ENCODE data around the gene RANBP17. TPM values are rescaled to one million over a fixed set of nuclear protein-coding genes. Genes with fewer than 3 reads are reported as not detected.

RANBP17 gene
- total and polyA plus RNA-seq, 2 of the 4 experiments (the other 2 are of a cell fraction) = 8.2 to 29.0 TPM

DNA sequence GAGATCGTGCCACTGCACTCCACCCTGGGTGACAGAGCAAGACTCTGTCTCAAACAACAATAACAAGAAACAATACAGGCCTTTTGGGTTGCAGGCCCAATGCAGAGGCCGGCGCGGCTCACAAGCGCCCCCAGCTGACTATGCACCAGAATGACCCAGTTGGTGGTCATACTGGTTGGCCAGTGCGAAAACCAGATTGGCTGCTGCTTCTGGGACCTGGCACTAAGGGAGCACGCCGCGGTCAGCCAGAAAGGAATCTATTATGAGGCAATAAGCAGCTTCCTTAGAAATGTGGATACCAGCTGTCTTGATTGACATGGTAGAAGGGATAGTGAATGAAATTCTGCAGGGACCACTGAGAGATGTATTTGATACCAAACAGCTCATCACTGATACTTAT lies 35.0 kb downstream of the RANBP17 start:
- DNase-seq (peak; percentile 18), ATAC-seq (ENCODE audit: low read depth) (no peak)
- BruUV-seq (replicated peaks) = no TSS peak
- no peak overlapping the region for H3K27ac ChIP-seq (ENCODE audit: insufficient read depth, low read length)
- H3K23ac ChIP-seq (ENCODE audit: low read depth, low read length) = no peak overlapping the region
- intact Hi-C loops (cut with micrococcal nuclease) = no loop called here
- peaks cover 0 to 4% of the 10 kb centered on the region in 2 experiments; a peak in 1 of 4 replicates for H3K79me1 ChIP-seq (ENCODE audit: low read depth in 1 of 2, low read length in 2 of 2)
- H2BK15ac ChIP-seq (ENCODE audit: low read depth, low read length) = no peak overlapping the region
- no peaks in the 10 kb centered on the region for H3K9me1 ChIP-seq (ENCODE audit: insufficient read depth, low read length)
- H2AFZ ChIP-seq (replicated peaks; ENCODE audit: low read length, poor library complexity) = no peak overlapping the region
- no peak overlapping the region for H4K91ac ChIP-seq (ENCODE audit: insufficient read depth, low read depth, low read length)
- H3K4me3 ChIP-seq (ENCODE audit: insufficient read depth, low read depth, low read length) = no peak overlapping the region
- H3K14ac ChIP-seq (replicated peaks; ENCODE audit: low read depth, low read length) = no peak overlapping the region
- 0 out of 2 replicates have a peak, but pooled peaks cover 1% of the 10 kb centered on the region for H3K36me3 ChIP-seq (ENCODE audit: control insufficient read depth, insufficient read depth, low read length)
- H3K4me2 ChIP-seq (ENCODE audit: low read depth, low read length) = no peak overlapping the region
- no peak overlapping the region for H3K9ac ChIP-seq (ENCODE audit: low read depth, low read length)
- no peak overlapping the region for H2BK5ac ChIP-seq (ENCODE audit: low read depth, low read length, poor library complexity, severe bottlenecking)
- WGBS, 2 experiments (ENCODE audit: extremely low coverage in 2 of 2, insufficient read length in 1 of 2) = 57% methylated on average over 4 of the region's 9 CpGs; no CpG with 5 or more reads in 1 of the 2 experiments
- no peak overlapping the region for H4K8ac ChIP-seq (ENCODE audit: low read depth in 2 of 2, low read length in 2 of 2)
- no peaks in the 10 kb centered on the region for H4K20me1 ChIP-seq (ENCODE audit: insufficient read depth, low read length)
- ChIA-PET POLR2A (ENCODE audit: unreplicated experiment) (no interaction called here), CTCF (no interaction called here)
- TF ChIP-seq SMC3 (IDR thresholded peaks at IDR 0.05; ENCODE audit: low read depth, low read length) (peak; percentile 43), RAD21 (IDR thresholded peaks at IDR 0.05; ENCODE audit: low read length) (peak; percentile 42), CEBPB (IDR thresholded peaks at IDR 0.05; ENCODE audit: low read depth, low read length) (peak; percentile 31; the same call in 1 of the 2 replicates), FOS (IDR thresholded peaks at IDR 0.05; ENCODE audit: low read depth, low read length) (no peak)
- TF ChIP-seq, protein P1, sequence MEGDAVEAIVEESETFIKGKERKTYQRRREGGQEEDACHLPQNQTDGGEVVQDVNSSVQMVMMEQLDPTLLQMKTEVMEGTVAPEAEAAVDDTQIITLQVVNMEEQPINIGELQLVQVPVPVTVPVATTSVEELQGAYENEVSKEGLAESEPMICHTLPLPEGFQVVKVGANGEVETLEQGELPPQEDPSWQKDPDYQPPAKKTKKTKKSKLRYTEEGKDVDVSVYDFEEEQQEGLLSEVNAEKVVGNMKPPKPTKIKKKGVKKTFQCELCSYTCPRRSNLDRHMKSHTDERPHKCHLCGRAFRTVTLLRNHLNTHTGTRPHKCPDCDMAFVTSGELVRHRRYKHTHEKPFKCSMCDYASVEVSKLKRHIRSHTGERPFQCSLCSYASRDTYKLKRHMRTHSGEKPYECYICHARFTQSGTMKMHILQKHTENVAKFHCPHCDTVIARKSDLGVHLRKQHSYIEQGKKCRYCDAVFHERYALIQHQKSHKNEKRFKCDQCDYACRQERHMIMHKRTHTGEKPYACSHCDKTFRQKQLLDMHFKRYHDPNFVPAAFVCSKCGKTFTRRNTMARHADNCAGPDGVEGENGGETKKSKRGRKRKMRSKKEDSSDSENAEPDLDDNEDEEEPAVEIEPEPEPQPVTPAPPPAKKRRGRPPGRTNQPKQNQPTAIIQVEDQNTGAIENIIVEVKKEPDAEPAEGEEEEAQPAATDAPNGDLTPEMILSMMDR (conservative IDR thresholded peaks at IDR 0.05; ENCODE audit: low read depth, low read length) = peak; percentile 41
- TF ChIP-seq, protein P2, sequence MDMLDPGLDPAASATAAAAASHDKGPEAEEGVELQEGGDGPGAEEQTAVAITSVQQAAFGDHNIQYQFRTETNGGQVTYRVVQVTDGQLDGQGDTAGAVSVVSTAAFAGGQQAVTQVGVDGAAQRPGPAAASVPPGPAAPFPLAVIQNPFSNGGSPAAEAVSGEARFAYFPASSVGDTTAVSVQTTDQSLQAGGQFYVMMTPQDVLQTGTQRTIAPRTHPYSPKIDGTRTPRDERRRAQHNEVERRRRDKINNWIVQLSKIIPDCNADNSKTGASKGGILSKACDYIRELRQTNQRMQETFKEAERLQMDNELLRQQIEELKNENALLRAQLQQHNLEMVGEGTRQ (IDR thresholded peaks at IDR 0.05; ENCODE audit: low read depth, low read length) = no peak
- H3K4me1 ChIP-seq (ENCODE audit: control insufficient read depth, insufficient read depth, low read length) = no peaks in the 10 kb centered on the region
- no peaks in the 10 kb centered on the region for H3K27me3 ChIP-seq (ENCODE audit: control insufficient read depth, insufficient read depth, low read length)
- H2AK5ac ChIP-seq (ENCODE audit: low read depth, low read length) = no peak overlapping the region
- H2BK20ac ChIP-seq (ENCODE audit: low read depth, low read length) = no peak overlapping the region
- in situ Hi-C loops (cut with MboI; ENCODE audit: low sequenced_read_pairs) = no loop called here
- H3K4ac ChIP-seq (ENCODE audit: low read depth, low read length) = no peak overlapping the region
- no peaks in the 10 kb centered on the region for H3K9me3 ChIP-seq (ENCODE audit: control insufficient read depth, insufficient read depth, low read length)
- H4K5ac ChIP-seq (ENCODE audit: low read depth, low read length) = no peak overlapping the region
- dilution Hi-C loops (cut with HindIII; ENCODE audit: low sequenced_read_pairs, unreplicated experiment) = no loop called here
- no peak overlapping the region for H3K56ac ChIP-seq (ENCODE audit: extremely low read depth, insufficient read depth, low read length)
- H2BK120ac ChIP-seq (ENCODE audit: low read depth, low read length) = no peak overlapping the region
- H2AK9ac ChIP-seq (replicated peaks; ENCODE audit: low read depth, low read length, poor library complexity) = no peak overlapping the region
- no peak overlapping the region for H3K18ac ChIP-seq (ENCODE audit: low read depth, low read length)

Measured in IMR-90 (cell line).